ENCODE results near the gene NUBPL. TPM values are rescaled to one million over a fixed set of nuclear protein-coding genes. Genes with fewer than 3 reads are reported as not detected.

The NUBPL gene
- polyA plus RNA-seq, 1 of the 3 experiments (the other 2 are of a cell fraction), result 4.0 TPM

- no peak for DNase-seq
- Histone ChIP-seq H3K9me3 (no peaks in the 10 kb centered on the region), H3K4me3 (ENCODE audit: low read depth in 2 of 2, low read length in 1 of 2) (no peak overlapping the region), H3K4me1 (ENCODE audit: control insufficient read depth in 1 of 2, insufficient read depth in 2 of 2, low read depth in 1 of 2, low read length in 1 of 2) (no peaks in the 10 kb centered on the region; a peak in 1 of 4 replicates), H3K27me3 (ENCODE audit: insufficient read depth) (no peaks in the 10 kb centered on the region), H3F3A (replicated peaks; ENCODE audit: insufficient read depth) (no peaks in the 10 kb centered on the region), H3K4me2 (no peak overlapping the region), H2AFZ (ENCODE audit: low read depth) (no peak overlapping the region), H3K9ac (no peak overlapping the region), H4K20me1 (ENCODE audit: insufficient read depth) (no peaks in the 10 kb centered on the region), H3K9me2 (no peaks in the 10 kb centered on the region), H3K27ac (ENCODE audit: low read depth in 2 of 2, low read length in 1 of 2) (no peak overlapping the region), H3K36me3 (replicated peaks in 1 of 2; ENCODE audit: control insufficient read depth in 1 of 2, insufficient read depth in 2 of 2, low read length in 1 of 2) (no peaks in the 10 kb centered on the region), H3K79me2 (ENCODE audit: insufficient read depth) (no peaks in the 10 kb centered on the region)
- WGBS (ENCODE audit: low lambda C conversion rate), result 91% methylated on average over 2 of the region's 2 CpGs
- ChIA-PET CTCF (no interaction called here), POLR2A (interaction anchor here (0.6 kb wide), 1 partner anchor 1898 kb away, joined by 3 read pairs; no protein-coding TSS in a partner anchor)
- TF ChIP-seq MAX (IDR thresholded peaks at IDR 0.05; ENCODE audit: low read depth) (no peak), CTCF (IDR thresholded peaks at IDR 0.05) (no peak)
These were observed 31.4 kb downstream of the NUBPL start for GRCh38 chr14:31592631-31593030.

- no peak for DNase-seq
- no peaks in the 10 kb centered on the region for H3K27me3 ChIP-seq (ENCODE audit: insufficient read depth)
- H3F3A ChIP-seq (replicated peaks; ENCODE audit: insufficient read depth), result no peaks in the 10 kb centered on the region
- H3K27ac ChIP-seq (ENCODE audit: low read depth in 2 of 2, low read length in 1 of 2), result no peak overlapping the region
- no peaks in the 10 kb centered on the region for H4K20me1 ChIP-seq (ENCODE audit: insufficient read depth)
- CTCF ChIA-PET, result no interaction called here
- H3K4me3 ChIP-seq (ENCODE audit: low read depth in 2 of 2, low read length in 1 of 2), result no peak overlapping the region
- no peak overlapping the region for H3K9ac ChIP-seq
- no peaks in the 10 kb centered on the region; a peak in 1 of 4 replicates for H3K4me1 ChIP-seq (ENCODE audit: control insufficient read depth in 1 of 2, insufficient read depth in 2 of 2, low read depth in 1 of 2, low read length in 1 of 2)
- no peaks in the 10 kb centered on the region for H3K79me2 ChIP-seq (ENCODE audit: insufficient read depth)
- TF ChIP-seq EP300 (IDR thresholded peaks at IDR 0.05; ENCODE audit: borderline replicate concordance in 1 of 2, low read depth in 1 of 2, low read length in 1 of 2), result no peak
- TF ChIP-seq RCOR1 (IDR thresholded peaks at IDR 0.05; ENCODE audit: low read length), result no peak
- TF ChIP-seq FOXM1 (IDR thresholded peaks at IDR 0.05; ENCODE audit: low read depth), result no peak
- no peak for TF ChIP-seq GABPA (IDR thresholded peaks at IDR 0.05; ENCODE audit: low read depth)
- no peak for TF ChIP-seq FOXJ3 (CRISPR knock-in tag; IDR thresholded peaks at IDR 0.05)
- TF ChIP-seq CHD2 (IDR thresholded peaks at IDR 0.05; ENCODE audit: low read length, partially characterized antibody), result no peak
- no peak for TF ChIP-seq SIN3A (IDR thresholded peaks at IDR 0.05; ENCODE audit: borderline replicate concordance, low read depth, low read length)
- TF ChIP-seq PBX3 (IDR thresholded peaks at IDR 0.05), result no peak
- no peak for TF ChIP-seq TCF12 (IDR thresholded peaks at IDR 0.05)
- no peak for TF ChIP-seq JUND (IDR thresholded peaks at IDR 0.05)
- TF ChIP-seq SMC3 (IDR thresholded peaks at IDR 0.05; ENCODE audit: low read depth, low read length), result no peak
- TF ChIP-seq ELF1 (IDR thresholded peaks at IDR 0.05), result no peak
- no peak for TF ChIP-seq USF1 (IDR thresholded peaks at IDR 0.05; ENCODE audit: borderline replicate concordance, low read depth)
- no peak for TF ChIP-seq GATA2 (CRISPR knock-in tag; IDR thresholded peaks at IDR 0.05)
- no peak for TF ChIP-seq EZH2phosphoT487 (IDR thresholded peaks at IDR 0.05; ENCODE audit: borderline replicate concordance, low read depth)
- no peak for TF ChIP-seq ZBTB33 (IDR thresholded peaks at IDR 0.05; ENCODE audit: borderline replicate concordance, low read depth)
- H2AFZ ChIP-seq (ENCODE audit: low read depth), result no peak overlapping the region
- POLR2A ChIA-PET, result no interaction called here
- no peaks in the 10 kb centered on the region for H3K9me2 ChIP-seq
- no peaks in the 10 kb centered on the region for H3K9me3 ChIP-seq
- H3K36me3 ChIP-seq (replicated peaks in 1 of 2; ENCODE audit: control insufficient read depth in 1 of 2, insufficient read depth in 2 of 2, low read length in 1 of 2), result no peaks in the 10 kb centered on the region
- H3K4me2 ChIP-seq, result no peak overlapping the region
- 86% methylated on average over 7 of the region's 7 CpGs for WGBS (ENCODE audit: low lambda C conversion rate)
These were observed 35.3 kb downstream of the NUBPL start for GRCh38 chr14:31596342-31597095.
